Bone marrow (tissue), 2 donors: ENCODE measurements around the gene POLR2I.
"Not testable (repeated sequence)": the region's sequence is repeated elsewhere in the genome, so short reads cannot be mapped to it uniquely, and the experiment has no call there.

Experiments used
- DNase-seq, 2 donors: peaks; one replicate each; lab custom pipeline; 2025; lab: John Stamatoyannopoulos, UW

Gene POLR2I

GRCh38 chr19:36100476-36100875 is 14.2 kb downstream of the POLR2I start:
- no peak for DNase-seq

- no peak for DNase-seq
Observed at GRCh38 chr19:36099166-36099785, 15.4 kb downstream of the POLR2I start.

- DNase-seq, result no peak
Observed at GRCh38 chr19:36097036-36097435, 17.6 kb downstream of the POLR2I start.

GRCh38 chr19:36093687-36094086 is 21.0 kb downstream of the POLR2I start:
- no peak for DNase-seq

- no peak for DNase-seq
Observed at GRCh38 chr19:36093146-36093662, 21.5 kb downstream of the POLR2I start.

- DNase-seq, result no peak
Observed at GRCh38 chr19:36092566-36092965, 22.1 kb downstream of the POLR2I start.

GRCh38 chr19:36090910-36091695 is 23.6 kb downstream of the POLR2I start:
- no peak for DNase-seq

GRCh38 chr19:36089847-36090246 is 24.8 kb downstream of the POLR2I start:
- no peak for DNase-seq

GRCh38 chr19:36086326-36086725 is 28.3 kb downstream of the POLR2I start:
- no peak for DNase-seq

GRCh38 chr19:36084231-36085009 is 30.3 kb downstream of the POLR2I start:
- DNase-seq, result no peak

- no peak for DNase-seq
Observed at GRCh38 chr19:36082916-36083315, 31.8 kb downstream of the POLR2I start.

GRCh38 chr19:36081894-36082293 is 32.8 kb downstream of the POLR2I start:
- DNase-seq, result no peak

- DNase-seq, result no peak
Observed at GRCh38 chr19:36081385-36081784, 33.3 kb downstream of the POLR2I start.

GRCh38 chr19:36079389-36079945 is 35.2 kb downstream of the POLR2I start:
- DNase-seq, result no peak

- DNase-seq, result no peak
Observed at GRCh38 chr19:36073121-36073876, 41.4 kb downstream of the POLR2I start.

- no peak for DNase-seq
Observed at GRCh38 chr19:36072081-36072480, 42.6 kb downstream of the POLR2I start.

GRCh38 chr19:36068810-36069499 is 45.7 kb downstream of the POLR2I start:
- not testable (repeated sequence) for DNase-seq

GRCh38 chr19:36067681-36068080 is 47.0 kb downstream of the POLR2I start:
- no peak for DNase-seq

- DNase-seq, result no peak
Observed at GRCh38 chr19:36064826-36065225, 49.8 kb downstream of the POLR2I start.
